IMR-90 (cell line): ENCODE data around the gene UQCRFS1. TPM values are rescaled to one million over a fixed set of nuclear protein-coding genes. Genes with fewer than 3 reads are reported as not detected.

ENCODE experiments used
- ATAC-seq: fragments of 200-7000 bp; cut with Tn5 transposase; 2 replicates; pipeline ENCODE4 v1.9.1; 2020; ENCODE audit warnings: low read depth, mild to moderate bottlenecking, moderate library complexity
- BruUV-seq: library from RNA; stranded (reverse); fragments of 400-500 nt; replicated peaks from 2 replicates; lab custom pipeline; 2021; lab: Mats Ljungman, UMichigan
- CTCF ChIA-PET: fragments of 300-600 bp; formaldehyde crosslinking; extraction: SDS; loops from one replicate; lab custom pipeline; 2021; ENCODE audit warnings: antibody characterized with exemption; lab: Yijun Ruan, JAX
- POLR2A ChIA-PET: fragments of 300-600 bp; sonication (Branson Sonifier 250); formaldehyde crosslinking; loops from one replicate; lab custom pipeline; 2022; ENCODE audit warnings: antibody characterized with exemption; ENCODE audit not compliant: unreplicated experiment; lab: Charles Lee
- DNase-seq: peaks from one replicate; pipeline ENCODE4 v3.0.0; 2013
- H2AFZ ChIP-seq: replicated peaks from 2 replicates; pipeline ENCODE3; 2013; ENCODE audit warnings: low read length, mild to moderate bottlenecking; ENCODE audit not compliant: poor library complexity
- H2AK5ac ChIP-seq: 2 replicates; pipeline ENCODE4 v1.6.1; 2013; ENCODE audit warnings: low read depth, low read length, inconsistent platforms
- H2AK9ac ChIP-seq: replicated peaks from 2 replicates; pipeline ENCODE3; 2013; ENCODE audit warnings: mild to moderate bottlenecking, low read depth, low read length, moderate library complexity; ENCODE audit not compliant: poor library complexity
- H2BK120ac ChIP-seq: 2 replicates; pipeline ENCODE4 v1.6.1; 2013; ENCODE audit warnings: low read depth, low read length, inconsistent platforms
- H2BK15ac ChIP-seq: 3 replicates; pipeline ENCODE4 v1.6.1; 2013; ENCODE audit warnings: low read depth, low read length, inconsistent platforms
- H2BK20ac ChIP-seq: 2 replicates; pipeline ENCODE4 v1.6.1; 2013; ENCODE audit warnings: low read depth, mild to moderate bottlenecking, inconsistent platforms, low read length, moderate library complexity
- H2BK5ac ChIP-seq: 2 replicates; pipeline ENCODE4 v1.6.1; 2013; ENCODE audit warnings: mild to moderate bottlenecking, low read depth, low read length, inconsistent platforms; ENCODE audit not compliant: poor library complexity, severe bottlenecking
- H3K14ac ChIP-seq: replicated peaks from 2 replicates; pipeline ENCODE4 v1.6.1; 2013; ENCODE audit warnings: low read depth, low read length, inconsistent platforms
- H3K18ac ChIP-seq: 2 replicates; pipeline ENCODE4 v1.6.1; 2013; ENCODE audit warnings: low read depth, low read length, control low read depth
- H3K23ac ChIP-seq: 2 replicates; pipeline ENCODE4 v1.6.1; 2013; ENCODE audit warnings: low read depth, low read length, inconsistent platforms
- H3K27ac ChIP-seq: 2 replicates; pipeline ENCODE4 v1.5.1; 2013; ENCODE audit warnings: mild to moderate bottlenecking, control low read depth, low read length; ENCODE audit not compliant: insufficient read depth
- H3K27me3 ChIP-seq: 2 replicates; pipeline ENCODE4 v1.6.1; 2013; ENCODE audit warnings: low read length; ENCODE audit not compliant: control insufficient read depth, insufficient read depth
- H3K36me3 ChIP-seq: 2 replicates; pipeline ENCODE4 v1.6.1; 2013; ENCODE audit warnings: low read length, mixed read lengths; ENCODE audit not compliant: control insufficient read depth, insufficient read depth
- H3K4ac ChIP-seq: 2 replicates; pipeline ENCODE4 v1.6.1; 2013; ENCODE audit warnings: low read depth, low read length, inconsistent platforms
- H3K4me1 ChIP-seq: 2 replicates; pipeline ENCODE4 v1.6.1; 2013; ENCODE audit warnings: low read length, mixed read lengths; ENCODE audit not compliant: control insufficient read depth, insufficient read depth
- H3K4me2 ChIP-seq: 2 replicates; pipeline ENCODE4 v1.6.1; 2013; ENCODE audit warnings: low read depth, mild to moderate bottlenecking, control low read depth, low read length, moderate library complexity
- H3K4me3 ChIP-seq: 2 replicates; pipeline ENCODE4 v1.5.1; 2013; ENCODE audit warnings: low read depth, mild to moderate bottlenecking, control low read depth, low read length, moderate library complexity; ENCODE audit not compliant: insufficient read depth
- H3K56ac ChIP-seq: 2 replicates; pipeline ENCODE4 v1.6.1; 2013; ENCODE audit warnings: low read length, inconsistent platforms; ENCODE audit not compliant: insufficient read depth; ENCODE audit errors: extremely low read depth
- H3K79me1 ChIP-seq, 2 experiments: 2 replicates each; pipeline ENCODE4 v1.6.1; 2013; ENCODE audit warnings: low read length in 2 of 2, inconsistent platforms in 1 of 2, low read depth in 1 of 2
- H3K9ac ChIP-seq: 2 replicates; pipeline ENCODE4 v1.6.1; 2013; ENCODE audit warnings: low read depth, low read length, control low read depth
- H3K9me1 ChIP-seq: 2 replicates; pipeline ENCODE4 v1.6.1; 2013; ENCODE audit warnings: low read length, inconsistent platforms; ENCODE audit not compliant: insufficient read depth
- H3K9me3 ChIP-seq: 2 replicates; pipeline ENCODE4 v1.6.1; 2013; ENCODE audit warnings: low read length; ENCODE audit not compliant: control insufficient read depth, insufficient read depth
- H4K20me1 ChIP-seq: 2 replicates; pipeline ENCODE4 v1.6.1; 2013; ENCODE audit warnings: low read length, inconsistent platforms; ENCODE audit not compliant: insufficient read depth
- H4K5ac ChIP-seq: 2 replicates; pipeline ENCODE4 v1.6.1; 2013; ENCODE audit warnings: mild to moderate bottlenecking, low read depth, low read length, control low read depth
- H4K8ac ChIP-seq, 2 experiments: 2 replicates each; pipeline ENCODE4 v1.6.1; 2013; ENCODE audit warnings: low read depth in 2 of 2, low read length in 2 of 2, control low read depth in 1 of 2, inconsistent platforms in 1 of 2
- H4K91ac ChIP-seq: 2 replicates; pipeline ENCODE4 v1.6.1; 2013; ENCODE audit warnings: low read depth, low read length, inconsistent platforms; ENCODE audit not compliant: insufficient read depth
- BHLHE40 ChIP-seq: fragments of 150-350 bp; IDR thresholded peaks from 2 replicates; pipeline ENCODE4 v1.6.1; 2016; ENCODE audit warnings: mild to moderate bottlenecking, low read depth, low read length
- CEBPB ChIP-seq: IDR thresholded peaks from 2 replicates; pipeline ENCODE4 v1.6.1; 2012; ENCODE audit warnings: low read depth, low read length, improper control_type of control experiment
- MAZ ChIP-seq: IDR thresholded peaks from 2 replicates; pipeline ENCODE4 v1.6.1; 2012; ENCODE audit warnings: low read depth, mild to moderate bottlenecking, low read length, improper control_type of control experiment, moderate library complexity, borderline replicate concordance
- WGBS, 2 experiments: methylation state at CpG; one replicate each; pipeline versions ENCODE4 v1.1.5 to v1.1.7; 2013; ENCODE audit warnings: missing lambda C conversion rate in 2 of 2; ENCODE audit not compliant: insufficient read length in 1 of 2; ENCODE audit errors: extremely low coverage in 2 of 2; 5-methylcytosine and 5-hydroxymethylcytosine counted together
- dilution Hi-C: fragments of 300-500 bp; cut with HindIII; formaldehyde crosslinking; loops from one replicate; pipeline ENCODE4 v1.14.3; 2018; ENCODE audit warnings: low sequenced_read_pairs; ENCODE audit not compliant: unreplicated experiment
- in situ Hi-C: fragments of 300-500 bp; cut with MboI; formaldehyde crosslinking; loops from 3 replicates; pipeline ENCODE4 v1.14.3; 2019; ENCODE audit warnings: low sequenced_read_pairs, inconsistent platforms, mixed read lengths
- intact Hi-C: fragments of 100-400 bp; cut with micrococcal nuclease; formaldehyde crosslinking; loops from 2 replicates; pipeline ENCODE4 v1.10.0; 2022
- polyA plus RNA-seq, 3 experiments: library from polyadenylated mRNA; depleted of rRNA; stranded (reverse); fragments of >200 nt; gene quantifications; 2 replicates each; pipeline ENCODE4 v1.2.3, GENCODE V29; 2012; ENCODE audit warnings: low replicate concordance in 1 of 3
- total RNA-seq: library from RNA; depleted of rRNA; stranded (reverse); fragments of >200 nt; gene quantifications from 2 replicates; pipeline ENCODE4 v1.2.3, GENCODE V29; 2012

UQCRFS1 gene
- total and polyA plus RNA-seq, 2 of the 4 experiments (the other 2 are of a cell fraction), result 37.1 to 43.8 TPM

GRCh38 chr19:29247051-29247450 is 34.1 kb upstream of the UQCRFS1 start:
- Histone ChIP-seq H3K79me1 (no peaks in the 10 kb centered on the region), H3K4ac (no peak overlapping the region), H2BK15ac (no peak overlapping the region), H3K56ac (no peak overlapping the region), H3K23ac (no peak overlapping the region), H3K27ac (no peak overlapping the region), H4K5ac (no peak overlapping the region), H4K20me1 (no peaks in the 10 kb centered on the region), H3K4me3 (no peak overlapping the region), H2BK20ac (no peak overlapping the region), H2AFZ (no peak overlapping the region), H2BK120ac (no peak overlapping the region), H3K18ac (no peak overlapping the region), H3K4me1 (no peaks in the 10 kb centered on the region), H3K27me3 (no peaks in the 10 kb centered on the region), H3K9ac (no peak overlapping the region), H3K9me1 (no peaks in the 10 kb centered on the region), H2AK9ac (no peak overlapping the region), H3K14ac (no peak overlapping the region), H4K91ac (no peak overlapping the region), H3K36me3 (no peaks in the 10 kb centered on the region), H3K4me2 (no peak overlapping the region), H2AK5ac (no peak overlapping the region), H2BK5ac (no peak overlapping the region), H3K9me3 (no peaks in the 10 kb centered on the region), H4K8ac (no peak overlapping the region)
- in situ Hi-C loops (no loop called here), intact Hi-C loops (no loop called here), dilution Hi-C loops (no loop called here)
- ATAC-seq, result no peak
- no TSS peak for BruUV-seq
- TF ChIP-seq CEBPB (no peak), BHLHE40 (no peak), MAZ (no peak)
- ChIA-PET CTCF (no interaction called here), POLR2A (no interaction called here)
- WGBS, 2 experiments, result 80% methylated on average over 1 of the region's 3 CpGs; no CpG with 5 or more reads in 1 of the 2 experiments
- no peak for DNase-seq
